Neural progenitor cell (in vitro differentiated cells): ENCODE measurements around the gene GBP6.

ENCODE experiments used
- EZH2 ChIP-seq: fragments of 200-600 bp; sonication (generic); IDR thresholded peaks from 2 replicates; pipeline ENCODE4 v1.6.1; 2017; ENCODE audit warnings: antibody characterized with exemption, mild to moderate bottlenecking, moderate library complexity
- TF ChIP-seq, protein P1 (sequence below): fragments of 200-600 bp; sonication (generic); IDR thresholded peaks from 2 replicates; pipeline ENCODE4 v1.5.1; 2017; ENCODE audit warnings: antibody characterized with exemption, mild to moderate bottlenecking

DNA sequence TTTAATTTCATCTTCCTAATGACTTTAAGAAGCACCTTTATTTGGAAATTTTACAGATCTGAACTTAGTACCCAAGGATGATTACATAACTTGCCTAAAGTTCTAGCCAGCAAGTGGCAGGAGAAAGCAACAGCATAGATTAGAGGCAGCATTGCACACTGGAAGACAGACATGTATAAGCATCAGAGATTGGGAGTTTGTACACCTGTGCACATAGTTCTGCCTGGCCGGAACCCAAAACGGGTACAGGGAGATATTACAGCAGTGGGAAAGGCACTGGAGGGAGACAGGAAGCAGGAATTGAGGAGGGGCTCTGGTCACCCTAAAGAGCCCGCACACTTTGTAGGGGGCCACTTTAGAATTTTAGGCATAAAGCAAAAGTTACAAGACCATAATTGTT is 19.3 kb downstream of the GBP6 start:
- TF ChIP-seq, protein P1, sequence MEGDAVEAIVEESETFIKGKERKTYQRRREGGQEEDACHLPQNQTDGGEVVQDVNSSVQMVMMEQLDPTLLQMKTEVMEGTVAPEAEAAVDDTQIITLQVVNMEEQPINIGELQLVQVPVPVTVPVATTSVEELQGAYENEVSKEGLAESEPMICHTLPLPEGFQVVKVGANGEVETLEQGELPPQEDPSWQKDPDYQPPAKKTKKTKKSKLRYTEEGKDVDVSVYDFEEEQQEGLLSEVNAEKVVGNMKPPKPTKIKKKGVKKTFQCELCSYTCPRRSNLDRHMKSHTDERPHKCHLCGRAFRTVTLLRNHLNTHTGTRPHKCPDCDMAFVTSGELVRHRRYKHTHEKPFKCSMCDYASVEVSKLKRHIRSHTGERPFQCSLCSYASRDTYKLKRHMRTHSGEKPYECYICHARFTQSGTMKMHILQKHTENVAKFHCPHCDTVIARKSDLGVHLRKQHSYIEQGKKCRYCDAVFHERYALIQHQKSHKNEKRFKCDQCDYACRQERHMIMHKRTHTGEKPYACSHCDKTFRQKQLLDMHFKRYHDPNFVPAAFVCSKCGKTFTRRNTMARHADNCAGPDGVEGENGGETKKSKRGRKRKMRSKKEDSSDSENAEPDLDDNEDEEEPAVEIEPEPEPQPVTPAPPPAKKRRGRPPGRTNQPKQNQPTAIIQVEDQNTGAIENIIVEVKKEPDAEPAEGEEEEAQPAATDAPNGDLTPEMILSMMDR: no peak
- TF ChIP-seq EZH2: no peak
